HepG2 (cell line): ENCODE data around the gene BAZ1B. TPM values are rescaled to one million over a fixed set of nuclear protein-coding genes. Genes with fewer than 3 reads are reported as not detected.

ENCODE experiments used
- ATRX ChIP-seq: sonication (generic); formaldehyde crosslinking; IDR thresholded peaks from 2 replicates; pipeline ENCODE4 v1.4.0; 2020; ENCODE audit warnings: missing genetic modification reagents, borderline replicate concordance
- EP300 ChIP-seq, 3 experiments: sonication (generic) in 1 of 3; formaldehyde crosslinking in 1 of 3; IDR thresholded peaks; 2 replicates each; pipeline versions ENCODE4 v1.5.1 to v1.6.1; 2011 to 2020; ENCODE audit warnings: low read depth in 2 of 3, low read length in 2 of 3, borderline replicate concordance in 1 of 3, improper control_type of control experiment in 1 of 3, mild to moderate bottlenecking in 1 of 3, missing genetic modification reagents in 1 of 3, moderate library complexity in 1 of 3
- JDP2 ChIP-seq: sonication (generic); formaldehyde crosslinking; IDR thresholded peaks from 2 replicates; pipeline ENCODE4 v1.8.1; 2022; ENCODE audit warnings: missing genetic modification reagents, borderline replicate concordance
- REL ChIP-seq: sonication (generic); formaldehyde crosslinking; conservative IDR thresholded peaks from 2 replicates; pipeline ENCODE4 v1.8.0; 2022; ENCODE audit warnings: mild to moderate bottlenecking, missing genetic modification reagents, moderate library complexity
- REPIN1 ChIP-seq: sonication (generic); formaldehyde crosslinking; IDR thresholded peaks from 2 replicates; pipeline ENCODE4 v1.8.0; 2022; ENCODE audit warnings: missing genetic modification reagents, low read depth, mild to moderate bottlenecking, borderline replicate concordance
- SNRNP70 ChIP-seq: fragments of 200-400 bp; formaldehyde crosslinking; IDR thresholded peaks from 2 replicates; pipeline ENCODE4 v1.6.1; 2017; ENCODE audit warnings: mild to moderate bottlenecking, low read depth, low read length, moderate library complexity
- TAF15 ChIP-seq: fragments of 200-400 bp; formaldehyde crosslinking; IDR thresholded peaks from one replicate; pipeline ENCODE4 v1.6.1; 2018; ENCODE audit warnings: mild to moderate bottlenecking, low read depth, low read length; ENCODE audit not compliant: poor library complexity, severe bottlenecking
- TBX3 ChIP-seq: fragments of 450-650 bp; IDR thresholded peaks from 2 replicates; pipeline ENCODE4 v1.6.1; 2017; ENCODE audit warnings: antibody characterized with exemption, mild to moderate bottlenecking, inconsistent platforms, borderline replicate concordance
- TMF1 ChIP-seq: sonication (generic); formaldehyde crosslinking; IDR thresholded peaks from 2 replicates; pipeline ENCODE4 v1.8.1; 2022; ENCODE audit warnings: low read depth, missing genetic modification reagents
- ZBTB37 ChIP-seq: sonication (generic); formaldehyde crosslinking; IDR thresholded peaks from 2 replicates; pipeline ENCODE4 v1.4.0; 2020; ENCODE audit warnings: mild to moderate bottlenecking, missing genetic modification reagents
- ZBTB40 ChIP-seq, 2 experiments: fragments of 450-650 bp in 1 of 2; sonication (generic) in 1 of 2; formaldehyde crosslinking in 1 of 2; IDR thresholded peaks; 2 replicates each; pipeline versions ENCODE4 v1.6.1 to v1.8.0; 2016 to 2022; ENCODE audit warnings: antibody characterized with exemption in 1 of 2, mild to moderate bottlenecking in 1 of 2, missing genetic modification reagents in 1 of 2
- ZBTB43 ChIP-seq: sonication (generic); formaldehyde crosslinking; conservative IDR thresholded peaks from 2 replicates; pipeline ENCODE4 v1.4.0; 2020; ENCODE audit warnings: missing genetic modification reagents
- ZNF10 ChIP-seq: sonication (generic); formaldehyde crosslinking; IDR thresholded peaks from 2 replicates; pipeline ENCODE4 v1.4.0; 2020; ENCODE audit warnings: mild to moderate bottlenecking, low read depth, missing genetic modification reagents, borderline replicate concordance
- ZNF30 ChIP-seq: sonication (generic); formaldehyde crosslinking; IDR thresholded peaks from 2 replicates; pipeline ENCODE4 v1.5.0; 2020; ENCODE audit warnings: mild to moderate bottlenecking, missing genetic modification reagents
- ZNF430 ChIP-seq: sonication (generic); formaldehyde crosslinking; IDR thresholded peaks from 2 replicates; pipeline ENCODE4 v1.9.0; 2021; ENCODE audit warnings: mild to moderate bottlenecking, missing genetic modification reagents
- polyA plus RNA-seq, 8 experiments: library from polyadenylated mRNA; depleted of rRNA in 3 of 8; stranded (reverse) in 7 of 8; unstranded in 1 of 8; fragments of >200 nt; fragmentation: Illumina TruSeq in 4 of 8; extraction: Trizol in 4 of 8; gene quantifications; 2 replicates each; pipeline versions ENCODE4 v1.2.1 to v1.2.3, GENCODE V29; 2011 to 2016; ENCODE audit warnings: low read depth in 4 of 8, missing spikeins in 1 of 8, mixed read lengths in 1 of 8; ENCODE audit not compliant: insufficient read depth in 1 of 8
- total RNA-seq, 5 experiments: library from RNA; depleted of rRNA; stranded (reverse); fragments of >200 nt; fragmentation: Illumina TruSeq; extraction: Trizol; gene quantifications; 2 replicates each; pipeline ENCODE4 v1.2.3, GENCODE V29; 2016; ENCODE audit warnings: low read depth in 1 of 5

BAZ1B gene
- total and polyA plus RNA-seq, 2 of the 13 experiments (the other 11 are each of a cell fraction or from before 2014, with no cell fraction given): 18.6 to 69.4 TPM

GRCh38 chr7:73557397-73558257, 35.5 kb upstream of the BAZ1B start, which contains the start of gene BCL7B (continued):
- TF ChIP-seq ZBTB37 (CRISPR knock-in tag): peak; percentile 60; the same call in 1 of the 2 replicates
- peak; percentile 80; the same call in 1 of the 2 replicates for TF ChIP-seq REL (CRISPR knock-in tag)
- TF ChIP-seq ATRX: no peak
- TF ChIP-seq ZBTB43: peak; percentile 89
- TF ChIP-seq ZBTB40 (IDR thresholded peaks at IDR 0.05): no peak
- TF ChIP-seq ZBTB40 (CRISPR knock-in tag; IDR thresholded peaks at IDR 0.05): peak; percentile 94; the same call in 1 of the 2 replicates
- TF ChIP-seq SNRNP70: no peak
- peak; percentile 27 for TF ChIP-seq TAF15
- TF ChIP-seq EP300 (IDR thresholded peaks at IDR 0.05; ENCODE audit: low read depth in 2 of 2, low read length in 2 of 2): no peak
- TF ChIP-seq EP300 (CRISPR knock-in tag; IDR thresholded peaks at IDR 0.05; ENCODE audit: borderline replicate concordance): 0 out of 2 replicates have a peak, but pooled peaks have one; percentile 33
- TF ChIP-seq TBX3: peak; percentile 12; the same call in 1 of the 2 replicates
- TF ChIP-seq ZNF30 (CRISPR knock-in tag): peak; percentile 99
- peak; percentile 78; the same call in 1 of the 2 replicates for TF ChIP-seq ZNF430
- no peak for TF ChIP-seq ZNF10 (CRISPR knock-in tag)
- peak; percentile 95 for TF ChIP-seq TMF1 (CRISPR knock-in tag)
- peak; percentile 83 for TF ChIP-seq REPIN1 (CRISPR knock-in tag)
- TF ChIP-seq JDP2 (CRISPR knock-in tag): peak; percentile 47; the same call in 1 of the 2 replicates
